ELR (cell line): ENCODE measurements around the gene PLP1.
A peak's percentile ranks its signal among the peaks of the same experiment; 100 is the strongest.
"Not testable (repeated sequence)": the region's sequence is repeated elsewhere in the genome, so short reads cannot be mapped to it uniquely, and the experiment has no call there.

Experiments used
- DNase-seq: peaks from one replicate; pipeline ENCODE4 v3.0.0-alpha.2; 2015; ENCODE audit warnings: low read depth

The PLP1 gene

GRCh38 chrX:103781062-103781402 lies 4.4 kb downstream of the PLP1 start:
- DNase-seq: no peak

- no peak for DNase-seq
Measured at GRCh38 chrX:103781706-103782105, 5.1 kb downstream of the PLP1 start.

- no peak for DNase-seq
Measured at GRCh38 chrX:103782640-103783039, 6.0 kb downstream of the PLP1 start.

- DNase-seq: no peak
Measured at GRCh38 chrX:103783196-103783595, 6.6 kb downstream of the PLP1 start.

GRCh38 chrX:103783971-103784370 lies 7.3 kb downstream of the PLP1 start:
- DNase-seq: no peak

- DNase-seq: no peak
Measured at GRCh38 chrX:103789004-103789403, 12.4 kb downstream of the PLP1 start.

GRCh38 chrX:103791228-103791627 lies 14.6 kb downstream of the PLP1 start:
- DNase-seq: no peak

GRCh38 chrX:103791826-103792485 lies 15.3 kb downstream of the PLP1 start:
- peak; percentile 46 for DNase-seq

- DNase-seq: peak; percentile 61
Measured at GRCh38 chrX:103792916-103793544, 16.4 kb downstream of the PLP1 start.

- DNase-seq: peak; percentile 5
Measured at GRCh38 chrX:103793545-103793940, 16.9 kb downstream of the PLP1 start.

GRCh38 chrX:103794119-103794518 lies 17.5 kb downstream of the PLP1 start:
- no peak for DNase-seq

GRCh38 chrX:103797691-103798090 lies 21.1 kb downstream of the PLP1 start:
- peak; percentile 7 for DNase-seq

- no peak for DNase-seq
Measured at GRCh38 chrX:103800318-103800717, 23.7 kb downstream of the PLP1 start.

- no peak for DNase-seq
Measured at GRCh38 chrX:103805860-103806259, 29.2 kb downstream of the PLP1 start.

- DNase-seq: no peak
Measured at GRCh38 chrX:103806862-103807474, 30.3 kb downstream of the PLP1 start.

- DNase-seq: no peak
Measured at GRCh38 chrX:103811858-103812257, 35.2 kb downstream of the PLP1 start.

GRCh38 chrX:103817101-103817500 lies 40.5 kb downstream of the PLP1 start:
- DNase-seq: not testable (repeated sequence)

- peak; percentile 60 for DNase-seq
Measured at GRCh38 chrX:103817502-103817901, 40.9 kb downstream of the PLP1 start.

GRCh38 chrX:103818842-103819619 lies 42.4 kb downstream of the PLP1 start:
- DNase-seq: no peak

- DNase-seq: not testable (repeated sequence)
Measured at GRCh38 chrX:103820802-103821201, 44.2 kb downstream of the PLP1 start.

- peak; percentile 33 for DNase-seq
Measured at GRCh38 chrX:103823591-103823990, 47.0 kb downstream of the PLP1 start.

GRCh38 chrX:103825881-103826280 lies 49.2 kb downstream of the PLP1 start:
- DNase-seq: no peak

- DNase-seq: no peak
Measured at GRCh38 chrX:103828529-103828928, 51.9 kb downstream of the PLP1 start.
